HepG2 (cell line): ENCODE measurements around the gene ZNF230. TPM values are rescaled to one million over a fixed set of nuclear protein-coding genes. Genes with fewer than 3 reads are reported as not detected.

Experiments used
- ASH2L ChIP-seq: fragments of 300-600, 200-600 bp; sonication (generic); IDR thresholded peaks from 2 replicates; pipeline ENCODE4 v1.7.0; 2017; ENCODE audit warnings: low read depth, mild to moderate bottlenecking, moderate library complexity, mixed read lengths, low read length; ENCODE audit not compliant: insufficient read length
- FOSL2 ChIP-seq: sonication (generic); formaldehyde crosslinking; IDR thresholded peaks from 2 replicates; pipeline ENCODE4 v1.4.0; 2020; ENCODE audit warnings: missing genetic modification reagents
- GABPA ChIP-seq, 2 experiments: IDR thresholded peaks; 2 replicates each; pipeline ENCODE4 v1.6.1; 2011 to 2016; ENCODE audit warnings: low read depth in 2 of 2, low read length in 1 of 2, missing biosample characterization in 1 of 2, missing genetic modification characterization in 1 of 2
- HDAC1 ChIP-seq: sonication (generic); formaldehyde crosslinking; IDR thresholded peaks from 2 replicates; pipeline ENCODE4 v1.5.1; 2020; ENCODE audit warnings: mild to moderate bottlenecking, missing genetic modification reagents
- IKZF5 ChIP-seq: IDR thresholded peaks from 2 replicates; pipeline ENCODE4 v1.6.1; 2018; ENCODE audit warnings: missing genetic modification reagents, mild to moderate bottlenecking, missing compliant biosample characterization
- KDM2A ChIP-seq: sonication (generic); formaldehyde crosslinking; IDR thresholded peaks from 2 replicates; pipeline ENCODE4 v1.4.0; 2020; ENCODE audit warnings: low read depth, missing genetic modification reagents, borderline replicate concordance
- KLF16 ChIP-seq, 2 experiments: sonication (generic) in 1 of 2; formaldehyde crosslinking in 1 of 2; IDR thresholded peaks; 2 replicates each; pipeline versions ENCODE4 v1.6.1 to v1.8.0; 2016 to 2023; ENCODE audit warnings: missing genetic modification reagents in 2 of 2, missing compliant biosample characterization in 1 of 2
- PHF8 ChIP-seq: sonication (generic); formaldehyde crosslinking; IDR thresholded peaks from 2 replicates; pipeline ENCODE4 v1.5.0; 2020; ENCODE audit warnings: missing genetic modification reagents
- POGK ChIP-seq: sonication (generic); formaldehyde crosslinking; conservative IDR thresholded peaks from 2 replicates; pipeline ENCODE4 v1.8.0; 2022; ENCODE audit warnings: mild to moderate bottlenecking, moderate library complexity, missing genetic modification reagents
- POLR2AphosphoS5 ChIP-seq: IDR thresholded peaks from 2 replicates; pipeline ENCODE4 v1.6.1; 2012; ENCODE audit warnings: low read depth, low read length
- RXRB ChIP-seq: IDR thresholded peaks from 2 replicates; pipeline ENCODE4 v1.6.1; 2016; ENCODE audit warnings: borderline replicate concordance, missing genetic modification reagents, missing compliant biosample characterization
- SAP130 ChIP-seq: IDR thresholded peaks from 2 replicates; pipeline ENCODE4 v1.6.1; 2016; ENCODE audit warnings: low read depth
- SP4 ChIP-seq: sonication (generic); formaldehyde crosslinking; IDR thresholded peaks from 2 replicates; pipeline ENCODE4 v1.8.1; 2023; ENCODE audit warnings: mild to moderate bottlenecking, missing genetic modification reagents
- ZBTB21 ChIP-seq: sonication (generic); formaldehyde crosslinking; IDR thresholded peaks from 2 replicates; pipeline ENCODE4 v1.4.0; 2020; ENCODE audit warnings: missing genetic modification reagents
- ZGPAT ChIP-seq: IDR thresholded peaks from 2 replicates; pipeline ENCODE4 v1.6.1; 2016; ENCODE audit warnings: mild to moderate bottlenecking
- ZKSCAN5 ChIP-seq: sonication (generic); formaldehyde crosslinking; IDR thresholded peaks from 2 replicates; pipeline ENCODE4 v1.5.1; 2020; ENCODE audit warnings: mild to moderate bottlenecking, missing genetic modification reagents
- ZNF232 ChIP-seq: sonication (generic); formaldehyde crosslinking; IDR thresholded peaks from 2 replicates; pipeline ENCODE4 v1.4.0; 2020; ENCODE audit warnings: missing genetic modification reagents, borderline replicate concordance
- ZNF574 ChIP-seq: sonication (generic); formaldehyde crosslinking; IDR thresholded peaks from 2 replicates; pipeline ENCODE4 v1.4.0; 2020; ENCODE audit warnings: missing genetic modification reagents
- ZXDC ChIP-seq: sonication (generic); formaldehyde crosslinking; IDR thresholded peaks from 2 replicates; pipeline ENCODE4 v1.5.0; 2020; ENCODE audit warnings: mild to moderate bottlenecking, missing genetic modification reagents
- polyA plus RNA-seq, 8 experiments: library from polyadenylated mRNA; depleted of rRNA in 3 of 8; stranded (reverse) in 7 of 8; unstranded in 1 of 8; fragments of >200 nt; fragmentation: Illumina TruSeq in 4 of 8; extraction: Trizol in 4 of 8; gene quantifications; 2 replicates each; pipeline versions ENCODE4 v1.2.1 to v1.2.3, GENCODE V29; 2011 to 2016; ENCODE audit warnings: low read depth in 4 of 8, missing spikeins in 1 of 8, mixed read lengths in 1 of 8; ENCODE audit not compliant: insufficient read depth in 1 of 8
- total RNA-seq, 5 experiments: library from RNA; depleted of rRNA; stranded (reverse); fragments of >200 nt; fragmentation: Illumina TruSeq; extraction: Trizol; gene quantifications; 2 replicates each; pipeline ENCODE4 v1.2.3, GENCODE V29; 2016; ENCODE audit warnings: low read depth in 1 of 5

ZNF230 gene
- total and polyA plus RNA-seq, 2 of the 13 experiments (the other 11 are each of a cell fraction or from before 2014, with no cell fraction given), result 2.4 to 5.5 TPM

- TF ChIP-seq IKZF5 (CRISPR knock-in tag) (peak; percentile 23; the same call in 1 of the 2 replicates), ZGPAT (CRISPR knock-in tag) (peak; percentile 62; the same call in 1 of the 2 replicates), SP4 (CRISPR knock-in tag) (0 out of 2 replicates have a peak, but pooled peaks have one; percentile 28), HDAC1 (CRISPR knock-in tag) (peak; percentile 29; the same call in 1 of the 2 replicates), ZXDC (CRISPR knock-in tag) (no peak), GABPA (IDR thresholded peaks at IDR 0.05; ENCODE audit: low read depth, low read length) (peak; percentile 69), GABPA (CRISPR knock-in tag; IDR thresholded peaks at IDR 0.05; ENCODE audit: low read depth) (peak; percentile 94), POLR2AphosphoS5 (peak; percentile 52), ZKSCAN5 (no peak), ZNF574 (CRISPR knock-in tag) (peak; percentile 83), SAP130 (CRISPR knock-in tag) (peak; percentile 88), KLF16 (CRISPR knock-in tag; IDR thresholded peaks at IDR 0.05) (peak in 1 of 2 experiments; percentile 64; a peak in 1 of 4 replicates), FOSL2 (peak; percentile 55; the same call in 1 of the 2 replicates), PHF8 (CRISPR knock-in tag) (peak; percentile 73), ZBTB21 (peak; percentile 93), ASH2L (peak; percentile 35), POGK (CRISPR knock-in tag) (peak; percentile 51; the same call in 1 of the 2 replicates), ZNF232 (0 out of 2 replicates have a peak, but pooled peaks have one; percentile 32), RXRB (CRISPR knock-in tag) (peak; percentile 29; the same call in 1 of the 2 replicates), KDM2A (CRISPR knock-in tag) (peak; percentile 66)
Measured at GRCh38 chr19:44025217-44025936, 22.6 kb downstream of the ZNF230 start, which contains the start of gene ZNF222 (continued).
